HepG2 (cell line): ENCODE data around the gene PPP1R12A. TPM values are rescaled to one million over a fixed set of nuclear protein-coding genes. Genes with fewer than 3 reads are reported as not detected.
A peak's percentile ranks its signal among the peaks of the same experiment; 100 is the strongest.

Experiments
- AGO1 ChIP-seq: fragments of 200-400 bp; formaldehyde crosslinking; IDR thresholded peaks from 2 replicates; pipeline ENCODE4 v1.6.1; 2017; ENCODE audit warnings: mild to moderate bottlenecking, low read depth, low read length, moderate library complexity; ENCODE audit not compliant: poor library complexity, severe bottlenecking
- ETV5 ChIP-seq: IDR thresholded peaks from 2 replicates; pipeline ENCODE4 v1.6.1; 2018; ENCODE audit warnings: missing biosample characterization, missing genetic modification reagents, inconsistent platforms, borderline replicate concordance
- FOSL2 ChIP-seq: sonication (generic); formaldehyde crosslinking; IDR thresholded peaks from 2 replicates; pipeline ENCODE4 v1.4.0; 2020; ENCODE audit warnings: missing genetic modification reagents
- GABPA ChIP-seq, 2 experiments: IDR thresholded peaks; 2 replicates each; pipeline ENCODE4 v1.6.1; 2011 to 2016; ENCODE audit warnings: low read depth in 2 of 2, low read length in 1 of 2, missing biosample characterization in 1 of 2, missing genetic modification characterization in 1 of 2
- HES4 ChIP-seq: sonication (generic); formaldehyde crosslinking; IDR thresholded peaks from 2 replicates; pipeline ENCODE4 v1.9.0; 2021; ENCODE audit warnings: mild to moderate bottlenecking, missing genetic modification reagents, borderline replicate concordance
- NONO ChIP-seq, 2 experiments: fragments of 450-650 bp in 1 of 2; sonication (generic) in 1 of 2; formaldehyde crosslinking in 1 of 2; IDR thresholded peaks in 1 of 2; conservative IDR thresholded peaks in 1 of 2; 2 replicates each; pipeline versions ENCODE4 v1.6.1 to v1.8.0; 2017 to 2022; ENCODE audit warnings: mild to moderate bottlenecking in 1 of 2, missing genetic modification reagents in 1 of 2, moderate library complexity in 1 of 2
- PRPF4 ChIP-seq: fragments of 200-400 bp; formaldehyde crosslinking; IDR thresholded peaks from 2 replicates; pipeline ENCODE4 v1.6.1; 2016; ENCODE audit warnings: low read length, low read depth; ENCODE audit not compliant: poor library complexity, severe bottlenecking
- SP2 ChIP-seq: sonication (generic); formaldehyde crosslinking; IDR thresholded peaks from 2 replicates; pipeline ENCODE4 v1.5.1; 2020; ENCODE audit warnings: mild to moderate bottlenecking, missing genetic modification reagents
- SP4 ChIP-seq: sonication (generic); formaldehyde crosslinking; IDR thresholded peaks from 2 replicates; pipeline ENCODE4 v1.8.1; 2023; ENCODE audit warnings: mild to moderate bottlenecking, missing genetic modification reagents
- TAF1 ChIP-seq: sonication (generic); formaldehyde crosslinking; IDR thresholded peaks from 2 replicates; pipeline ENCODE4 v1.4.0; 2020; ENCODE audit warnings: missing genetic modification reagents
- ZC3H13 ChIP-seq: sonication (generic); formaldehyde crosslinking; IDR thresholded peaks from 2 replicates; pipeline ENCODE4 v1.8.1; 2023; ENCODE audit warnings: mild to moderate bottlenecking, missing genetic modification reagents, moderate library complexity
- ZFX ChIP-seq: sonication (generic); formaldehyde crosslinking; IDR thresholded peaks from 2 replicates; pipeline ENCODE4 v1.4.0; 2020; ENCODE audit warnings: mild to moderate bottlenecking, low read depth, missing genetic modification reagents, moderate library complexity
- ZNF674 ChIP-seq: sonication (generic); formaldehyde crosslinking; IDR thresholded peaks from 2 replicates; pipeline ENCODE4 v1.5.0; 2020; ENCODE audit warnings: low read depth, mild to moderate bottlenecking, missing genetic modification reagents
- ZNF777 ChIP-seq: sonication (generic); formaldehyde crosslinking; IDR thresholded peaks from 2 replicates; pipeline ENCODE4 v1.4.0; 2020; ENCODE audit warnings: missing genetic modification reagents
- polyA plus RNA-seq, 8 experiments: library from polyadenylated mRNA; depleted of rRNA in 3 of 8; stranded (reverse) in 7 of 8; unstranded in 1 of 8; fragments of >200 nt; fragmentation: Illumina TruSeq in 4 of 8; extraction: Trizol in 4 of 8; gene quantifications; 2 replicates each; pipeline versions ENCODE4 v1.2.1 to v1.2.3, GENCODE V29; 2011 to 2016; ENCODE audit warnings: low read depth in 4 of 8, missing spikeins in 1 of 8, mixed read lengths in 1 of 8; ENCODE audit not compliant: insufficient read depth in 1 of 8
- total RNA-seq, 5 experiments: library from RNA; depleted of rRNA; stranded (reverse); fragments of >200 nt; fragmentation: Illumina TruSeq; extraction: Trizol; gene quantifications; 2 replicates each; pipeline ENCODE4 v1.2.3, GENCODE V29; 2016; ENCODE audit warnings: low read depth in 1 of 5
- TF ChIP-seq, protein P1 (sequence below): sonication (generic); formaldehyde crosslinking; IDR thresholded peaks from 2 replicates; pipeline ENCODE4 v1.4.0; 2020; ENCODE audit warnings: missing genetic modification reagents
- TF ChIP-seq, protein P2 (sequence below): sonication (generic); formaldehyde crosslinking; IDR thresholded peaks from 2 replicates; pipeline ENCODE4 v1.4.0; 2020; ENCODE audit warnings: missing genetic modification reagents
- TF ChIP-seq, protein P3 (sequence below): sonication (generic); formaldehyde crosslinking; IDR thresholded peaks from 2 replicates; pipeline ENCODE4 v1.9.0; 2021; ENCODE audit warnings: missing genetic modification reagents, borderline replicate concordance
- TF ChIP-seq, protein P4 (sequence below): sonication (generic); formaldehyde crosslinking; IDR thresholded peaks from 2 replicates; pipeline ENCODE4 v1.4.0; 2020; ENCODE audit warnings: missing genetic modification reagents, low read depth, mild to moderate bottlenecking, borderline replicate concordance
- TF ChIP-seq, protein P5 (sequence below): sonication (generic); formaldehyde crosslinking; IDR thresholded peaks from 2 replicates; pipeline ENCODE4; 2020; ENCODE audit warnings: missing genetic modification reagents, mild to moderate bottlenecking, borderline replicate concordance

PPP1R12A gene
- total and polyA plus RNA-seq, 2 of the 13 experiments (the other 11 are each of a cell fraction or from before 2014, with no cell fraction given), result 23.8 to 50.0 TPM

DNA sequence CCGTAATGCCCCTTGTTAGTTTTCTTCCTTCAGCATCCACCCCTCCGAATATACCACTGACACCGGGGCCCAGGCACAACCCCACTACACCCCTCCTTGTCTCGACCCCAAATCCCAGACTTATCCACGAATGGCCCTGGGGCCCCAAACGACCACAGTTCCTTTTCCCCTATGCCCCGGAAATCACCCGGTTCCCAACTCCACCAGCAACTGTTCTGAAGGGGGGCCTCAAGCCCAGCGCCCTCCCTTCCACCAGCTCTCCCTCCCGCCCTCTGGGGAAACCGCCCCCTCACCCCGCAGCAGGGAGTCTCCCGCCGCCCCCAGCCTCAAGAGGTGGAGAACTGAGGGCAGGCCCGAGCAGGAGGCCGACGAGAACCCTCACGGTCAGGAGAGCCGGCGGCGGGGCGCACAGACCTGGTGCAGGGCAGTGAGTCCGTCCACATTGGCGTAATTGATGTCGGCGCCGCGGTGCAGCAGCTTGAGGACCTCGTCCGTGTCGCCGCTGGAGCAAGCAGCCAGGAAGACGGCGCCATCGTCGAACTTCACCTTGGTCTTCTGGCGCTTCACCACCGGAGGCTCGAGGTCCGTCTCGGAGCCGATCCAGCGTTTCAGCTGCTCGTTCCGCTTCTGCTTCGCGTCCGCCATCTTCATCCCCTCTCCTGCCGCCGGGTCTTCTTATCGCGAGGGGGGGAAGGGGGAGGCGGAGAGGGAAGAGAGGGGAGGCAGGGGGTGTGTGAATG, 446 bp downstream of the PPP1R12A start (continued):
- 0 out of 2 replicates have a peak, but pooled peaks have one; percentile 9 for TF ChIP-seq SP4 (CRISPR knock-in tag)
- TF ChIP-seq NONO (IDR thresholded peaks at IDR 0.05), result no peak
- peak; percentile 42 for TF ChIP-seq NONO (CRISPR knock-in tag; conservative IDR thresholded peaks at IDR 0.05)
- TF ChIP-seq ZNF777 (CRISPR knock-in tag), result peak; percentile 59
- TF ChIP-seq TAF1 (CRISPR knock-in tag), result peak; percentile 76
- TF ChIP-seq ZC3H13 (CRISPR knock-in tag), result peak; percentile 55
- TF ChIP-seq AGO1, result peak; percentile 28
- peak; percentile 12; the same call in 1 of the 2 replicates for TF ChIP-seq SP2 (CRISPR knock-in tag)
- TF ChIP-seq GABPA (IDR thresholded peaks at IDR 0.05; ENCODE audit: low read depth, low read length), result no peak; the same call in 1 of the 2 replicates
- TF ChIP-seq GABPA (CRISPR knock-in tag; IDR thresholded peaks at IDR 0.05; ENCODE audit: low read depth), result peak; percentile 36; the same call in 1 of the 2 replicates
- no peak for TF ChIP-seq ETV5
- TF ChIP-seq, protein P1, sequence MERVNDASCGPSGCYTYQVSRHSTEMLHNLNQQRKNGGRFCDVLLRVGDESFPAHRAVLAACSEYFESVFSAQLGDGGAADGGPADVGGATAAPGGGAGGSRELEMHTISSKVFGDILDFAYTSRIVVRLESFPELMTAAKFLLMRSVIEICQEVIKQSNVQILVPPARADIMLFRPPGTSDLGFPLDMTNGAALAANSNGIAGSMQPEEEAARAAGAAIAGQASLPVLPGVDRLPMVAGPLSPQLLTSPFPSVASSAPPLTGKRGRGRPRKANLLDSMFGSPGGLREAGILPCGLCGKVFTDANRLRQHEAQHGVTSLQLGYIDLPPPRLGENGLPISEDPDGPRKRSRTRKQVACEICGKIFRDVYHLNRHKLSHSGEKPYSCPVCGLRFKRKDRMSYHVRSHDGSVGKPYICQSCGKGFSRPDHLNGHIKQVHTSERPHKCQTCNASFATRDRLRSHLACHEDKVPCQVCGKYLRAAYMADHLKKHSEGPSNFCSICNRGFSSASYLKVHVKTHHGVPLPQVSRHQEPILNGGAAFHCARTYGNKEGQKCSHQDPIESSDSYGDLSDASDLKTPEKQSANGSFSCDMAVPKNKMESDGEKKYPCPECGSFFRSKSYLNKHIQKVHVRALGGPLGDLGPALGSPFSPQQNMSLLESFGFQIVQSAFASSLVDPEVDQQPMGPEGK (CRISPR knock-in tag), result peak; percentile 68; the same call in 1 of the 2 replicates
- 0 out of 2 replicates have a peak, but pooled peaks have one; percentile 27 for TF ChIP-seq HES4
- no peak for TF ChIP-seq ZNF674 (CRISPR knock-in tag)
- peak; percentile 68; the same call in 1 of the 2 replicates for TF ChIP-seq ZFX
- TF ChIP-seq, protein P2, sequence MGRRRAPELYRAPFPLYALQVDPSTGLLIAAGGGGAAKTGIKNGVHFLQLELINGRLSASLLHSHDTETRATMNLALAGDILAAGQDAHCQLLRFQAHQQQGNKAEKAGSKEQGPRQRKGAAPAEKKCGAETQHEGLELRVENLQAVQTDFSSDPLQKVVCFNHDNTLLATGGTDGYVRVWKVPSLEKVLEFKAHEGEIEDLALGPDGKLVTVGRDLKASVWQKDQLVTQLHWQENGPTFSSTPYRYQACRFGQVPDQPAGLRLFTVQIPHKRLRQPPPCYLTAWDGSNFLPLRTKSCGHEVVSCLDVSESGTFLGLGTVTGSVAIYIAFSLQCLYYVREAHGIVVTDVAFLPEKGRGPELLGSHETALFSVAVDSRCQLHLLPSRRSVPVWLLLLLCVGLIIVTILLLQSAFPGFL (CRISPR knock-in tag), result 0 out of 2 replicates have a peak, but pooled peaks have one; percentile 89
- 0 out of 2 replicates have a peak, but pooled peaks have one; percentile 2 for TF ChIP-seq FOSL2 (CRISPR knock-in tag)
- TF ChIP-seq, protein P3, sequence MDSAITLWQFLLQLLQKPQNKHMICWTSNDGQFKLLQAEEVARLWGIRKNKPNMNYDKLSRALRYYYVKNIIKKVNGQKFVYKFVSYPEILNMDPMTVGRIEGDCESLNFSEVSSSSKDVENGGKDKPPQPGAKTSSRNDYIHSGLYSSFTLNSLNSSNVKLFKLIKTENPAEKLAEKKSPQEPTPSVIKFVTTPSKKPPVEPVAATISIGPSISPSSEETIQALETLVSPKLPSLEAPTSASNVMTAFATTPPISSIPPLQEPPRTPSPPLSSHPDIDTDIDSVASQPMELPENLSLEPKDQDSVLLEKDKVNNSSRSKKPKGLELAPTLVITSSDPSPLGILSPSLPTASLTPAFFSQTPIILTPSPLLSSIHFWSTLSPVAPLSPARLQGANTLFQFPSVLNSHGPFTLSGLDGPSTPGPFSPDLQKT (CRISPR knock-in tag), result no peak
- TF ChIP-seq, protein P4, sequence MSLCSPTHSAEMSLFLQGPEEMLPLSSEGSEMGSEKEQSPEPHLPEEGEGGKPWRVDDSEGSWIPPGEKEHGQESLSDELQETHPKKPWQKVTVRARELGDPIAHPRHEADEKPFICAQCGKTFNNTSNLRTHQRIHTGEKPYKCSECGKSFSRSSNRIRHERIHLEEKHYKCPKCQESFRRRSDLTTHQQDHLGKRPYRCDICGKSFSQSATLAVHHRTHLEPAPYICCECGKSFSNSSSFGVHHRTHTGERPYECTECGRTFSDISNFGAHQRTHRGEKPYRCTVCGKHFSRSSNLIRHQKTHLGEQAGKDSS (CRISPR knock-in tag), result no peak
- TF ChIP-seq, protein P5, sequence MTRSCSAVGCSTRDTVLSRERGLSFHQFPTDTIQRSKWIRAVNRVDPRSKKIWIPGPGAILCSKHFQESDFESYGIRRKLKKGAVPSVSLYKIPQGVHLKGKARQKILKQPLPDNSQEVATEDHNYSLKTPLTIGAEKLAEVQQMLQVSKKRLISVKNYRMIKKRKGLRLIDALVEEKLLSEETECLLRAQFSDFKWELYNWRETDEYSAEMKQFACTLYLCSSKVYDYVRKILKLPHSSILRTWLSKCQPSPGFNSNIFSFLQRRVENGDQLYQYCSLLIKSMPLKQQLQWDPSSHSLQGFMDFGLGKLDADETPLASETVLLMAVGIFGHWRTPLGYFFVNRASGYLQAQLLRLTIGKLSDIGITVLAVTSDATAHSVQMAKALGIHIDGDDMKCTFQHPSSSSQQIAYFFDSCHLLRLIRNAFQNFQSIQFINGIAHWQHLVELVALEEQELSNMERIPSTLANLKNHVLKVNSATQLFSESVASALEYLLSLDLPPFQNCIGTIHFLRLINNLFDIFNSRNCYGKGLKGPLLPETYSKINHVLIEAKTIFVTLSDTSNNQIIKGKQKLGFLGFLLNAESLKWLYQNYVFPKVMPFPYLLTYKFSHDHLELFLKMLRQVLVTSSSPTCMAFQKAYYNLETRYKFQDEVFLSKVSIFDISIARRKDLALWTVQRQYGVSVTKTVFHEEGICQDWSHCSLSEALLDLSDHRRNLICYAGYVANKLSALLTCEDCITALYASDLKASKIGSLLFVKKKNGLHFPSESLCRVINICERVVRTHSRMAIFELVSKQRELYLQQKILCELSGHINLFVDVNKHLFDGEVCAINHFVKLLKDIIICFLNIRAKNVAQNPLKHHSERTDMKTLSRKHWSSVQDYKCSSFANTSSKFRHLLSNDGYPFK (CRISPR knock-in tag), result peak; percentile 73; the same call in 1 of the 2 replicates
- TF ChIP-seq PRPF4, result no peak
